Neutrophil (primary cell): Measurements from ENCODE around the gene RNF31.

Experiments used
- H3K27ac ChIP-seq: fragments of 200-600 bp; sonication (generic); 2 replicates; pipeline ENCODE4 v1.5.1; 2016; ENCODE audit warnings: mild to moderate bottlenecking, moderate library complexity
- H3K27me3 ChIP-seq: fragments of 200-600 bp; sonication (generic); 2 replicates; pipeline ENCODE4 v1.6.0; 2016; ENCODE audit warnings: mild to moderate bottlenecking
- H3K36me3 ChIP-seq: fragments of 200-600 bp; sonication (generic); 2 replicates; pipeline ENCODE4 v1.5.1; 2017
- H3K4me1 ChIP-seq, 2 experiments: fragments of 200-600 bp in 1 of 2; sonication (generic) in 1 of 2; 1 replicate in 1 of 2; 2 replicates in 1 of 2; pipeline versions ENCODE4 v1.5.1 to v1.6.1; 2013 to 2016; ENCODE audit warnings: low read depth in 1 of 2, low read length in 1 of 2, mild to moderate bottlenecking in 1 of 2, moderate library complexity in 1 of 2; ENCODE audit not compliant: control insufficient read depth in 1 of 2, insufficient read depth in 1 of 2
- H3K4me3 ChIP-seq, 2 experiments: fragments of 200-600 bp in 1 of 2; sonication (generic) in 1 of 2; 1 replicate in 1 of 2; 2 replicates in 1 of 2; pipeline ENCODE4 v1.5.1; 2013 to 2016; ENCODE audit warnings: low read depth in 1 of 2, low read length in 1 of 2, mild to moderate bottlenecking in 1 of 2, moderate library complexity in 1 of 2
- H3K9me3 ChIP-seq: fragments of 200-600 bp; sonication (generic); 2 replicates; pipeline ENCODE4 v1.5.1; 2016
- CTCF ChIP-seq: fragments of 200-600 bp; sonication (generic); IDR thresholded peaks from 2 replicates; pipeline ENCODE4 v1.5.1; 2016; ENCODE audit warnings: antibody characterized with exemption

The RNF31 gene

GRCh38 chr14:24127673-24128072 lies 19.6 kb upstream of the RNF31 start:
- H3K4me1 ChIP-seq = no peaks in the 10 kb centered on the region
- no peaks in the 10 kb centered on the region for H3K9me3 ChIP-seq
- H3K4me3 ChIP-seq = no peak overlapping the region
- H3K36me3 ChIP-seq = peaks cover 49% of the 10 kb centered on the region
- H3K27ac ChIP-seq = no peak overlapping the region
- no peak for TF ChIP-seq CTCF
- no peaks in the 10 kb centered on the region for H3K27me3 ChIP-seq

- no peak overlapping the region for H3K4me3 ChIP-seq
- H3K9me3 ChIP-seq = no peaks in the 10 kb centered on the region
- TF ChIP-seq CTCF = no peak
- H3K27me3 ChIP-seq = no peaks in the 10 kb centered on the region
- no peak overlapping the region for H3K27ac ChIP-seq
- H3K36me3 ChIP-seq = peaks cover 30% of the 10 kb centered on the region
- H3K4me1 ChIP-seq = no peaks in the 10 kb centered on the region
These were observed 17.8 kb upstream of the RNF31 start for GRCh38 chr14:24129410-24129998.

- TF ChIP-seq CTCF = no peak
- Histone ChIP-seq H3K36me3 (peaks cover 22% of the 10 kb centered on the region), H3K27ac (no peak within 1 kb of the TSS), H3K9me3 (no peaks in the 10 kb centered on the region), H3K4me1 (peaks cover 3% of the 10 kb centered on the region in 2 experiments), H3K4me3 (no peak within 1 kb of the TSS), H3K27me3 (no peaks in the 10 kb centered on the region)
These were observed 16.9 kb upstream of the RNF31 start, which contains the start of gene FITM1 for GRCh38 chr14:24130380-24130716. Gene FITM1, plus strand, starts transcription at chr14:24130659. Its CDS starts 905 bp downstream, at chr14:24131564.

- Histone ChIP-seq H3K36me3 (peaks cover 16% of the 10 kb centered on the region), H3K27ac (no peak overlapping the region), H3K4me3 (no peak overlapping the region), H3K9me3 (no peaks in the 10 kb centered on the region), H3K27me3 (no peaks in the 10 kb centered on the region), H3K4me1 (peaks cover 7 to 8% of the 10 kb centered on the region in 2 experiments)
- TF ChIP-seq CTCF = no peak
These were observed 16.4 kb upstream of the RNF31 start for GRCh38 chr14:24130717-24131548.

- peaks cover 9 to 12% of the 10 kb centered on the region in 2 experiments for H3K4me1 ChIP-seq
- TF ChIP-seq CTCF = no peak
- H3K27me3 ChIP-seq = no peaks in the 10 kb centered on the region
- H3K4me3 ChIP-seq = no peak overlapping the region
- peaks cover 14% of the 10 kb centered on the region for H3K36me3 ChIP-seq
- H3K9me3 ChIP-seq = no peaks in the 10 kb centered on the region
- H3K27ac ChIP-seq = no peak overlapping the region
These were observed 15.7 kb upstream of the RNF31 start for GRCh38 chr14:24131549-24131966.
